GM18502 (cell line): ENCODE measurements around the gene ZNF682.
"Not testable (repeated sequence)": the region's sequence is repeated elsewhere in the genome, so short reads cannot be mapped to it uniquely, and the experiment has no call there.

Experiments
- ATAC-seq: cut with Tn5 transposase; IDR thresholded peaks from one replicate; pipeline ENCODE4 v1.9.1; 2021; ENCODE audit warnings: mild to moderate bottlenecking; ENCODE audit not compliant: unreplicated experiment, poor library complexity

The ZNF682 gene

GRCh38 chr19:20005741-20006140 is 33.6 kb downstream of the ZNF682 start:
- ATAC-seq: no peak

GRCh38 chr19:19997656-19998268 is 41.5 kb downstream of the ZNF682 start:
- ATAC-seq: no peak

- no peak for ATAC-seq
These were observed 72.4 kb downstream of the ZNF682 start for GRCh38 chr19:19966862-19967261.

- not testable (repeated sequence) for ATAC-seq
These were observed 73.2 kb downstream of the ZNF682 start for GRCh38 chr19:19966126-19966525.

- ATAC-seq: no peak
These were observed 74.9 kb downstream of the ZNF682 start for GRCh38 chr19:19964416-19964815.

GRCh38 chr19:19959151-19959799 is 80.0 kb downstream of the ZNF682 start:
- not testable (repeated sequence) for ATAC-seq

- ATAC-seq: not testable (repeated sequence)
These were observed 81.5 kb downstream of the ZNF682 start for GRCh38 chr19:19957766-19958165.

- ATAC-seq: no peak
These were observed 82.8 kb downstream of the ZNF682 start for GRCh38 chr19:19956434-19957075.

GRCh38 chr19:19955208-19955607 is 84.1 kb downstream of the ZNF682 start:
- no peak for ATAC-seq
